ENCODE results near the gene KCTD7. TPM values are rescaled to one million over a fixed set of nuclear protein-coding genes. Genes with fewer than 3 reads are reported as not detected.

The KCTD7 gene
- 10 to 100 TPM; 32.8 to 34.6 TPM for total RNA-seq

GRCh38 chr7:66628361-66629221 lies at the start of gene KCTD7:
KCTD7 (plus strand) TSS chr7:66628881; CDS start chr7:66629065, 184 bp downstream.

Other genes with a start within 250 kb of the KCTD7 start
- 10 to 100 TPM; 21.0 to 22.2 TPM for gene RABGEF1, start 111.9 kb downstream of the KCTD7 start, total RNA-seq